HG02973 (cell line): ENCODE results near the gene OR2H1.
"Not testable (repeated sequence)": the region's sequence is repeated elsewhere in the genome, so short reads cannot be mapped to it uniquely, and the experiment has no call there.

Experiments used
- ATAC-seq: cut with Tn5 transposase; IDR thresholded peaks from one replicate; pipeline ENCODE4 v1.9.1; 2021; ENCODE audit warnings: moderate library complexity; ENCODE audit not compliant: unreplicated experiment

OR2H1 gene

DNA sequence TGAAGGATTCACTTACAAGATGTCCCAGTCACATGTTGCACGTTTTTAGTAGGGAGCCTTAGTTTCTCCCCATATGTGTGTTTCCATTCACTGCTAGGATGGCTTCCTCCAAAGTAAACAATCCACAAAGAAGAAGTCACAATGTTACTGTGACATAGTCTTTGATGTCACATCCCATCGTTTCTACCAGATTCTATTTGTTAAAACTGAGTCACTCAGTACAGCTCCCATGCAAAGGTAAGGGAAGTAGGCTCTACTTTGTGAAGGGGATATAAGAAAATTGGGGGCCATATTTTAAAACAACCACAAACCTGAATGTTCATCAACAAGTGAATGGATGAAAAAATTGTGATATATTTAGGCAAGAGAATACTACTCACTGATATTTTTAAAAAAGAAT lies at the start of gene OR2H1, which contains the start of gene OR11A1:
Gene OR2H1 (plus strand): TSS at position 185 of the 400 bp plus-strand sequence. CDS start 4,615 bp downstream, outside the sequence.
Gene OR11A1 (minus strand): TSS at position 101 of the 400 bp plus-strand sequence. CDS start 29,430 bp downstream, outside the sequence.
- ATAC-seq = no peak

DNA sequence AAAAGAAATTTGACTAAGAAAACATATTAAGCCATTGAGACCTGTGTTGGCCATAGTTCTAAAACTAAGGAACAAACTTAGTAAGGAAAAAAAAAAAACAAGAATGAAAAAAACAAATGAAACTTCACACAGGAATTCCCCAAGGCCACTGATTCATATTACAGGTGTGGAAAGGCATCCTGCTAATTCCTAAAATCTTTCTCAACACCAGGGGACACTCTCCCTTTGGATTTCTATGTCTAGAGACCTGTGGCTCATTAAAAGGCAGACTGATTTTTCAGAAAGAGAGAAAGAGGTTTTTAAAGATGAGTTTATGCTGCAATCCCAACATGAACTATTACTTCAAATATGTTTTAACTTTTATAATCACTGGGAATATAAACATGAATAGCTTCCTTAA lies 42.4 kb upstream of the OR2H1 start, which contains the start of gene OR12D1:
Gene OR12D1 (plus strand): TSS at position 341 of the 400 bp plus-strand sequence.
- ATAC-seq = no peak

DNA sequence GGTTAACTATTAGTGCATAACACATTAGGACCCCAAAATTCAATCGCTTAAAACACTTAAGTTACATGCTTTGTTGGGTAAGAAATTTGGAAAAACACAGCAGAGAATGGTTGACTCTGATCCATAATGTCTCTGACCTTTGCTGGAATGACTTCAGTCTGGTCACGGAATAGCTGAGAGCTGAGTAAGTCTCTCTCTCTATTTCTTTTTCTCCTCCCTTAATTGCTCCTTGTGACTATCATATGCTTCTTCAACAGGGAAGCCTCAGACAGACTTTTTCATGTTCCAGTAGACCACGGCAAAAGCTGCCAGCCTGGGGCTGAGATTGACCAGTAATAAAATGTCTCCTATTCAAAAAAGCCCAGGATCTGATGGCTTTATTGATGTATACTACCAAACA lies 37.4 kb upstream of the OR2H1 start:
- ATAC-seq = no peak

DNA sequence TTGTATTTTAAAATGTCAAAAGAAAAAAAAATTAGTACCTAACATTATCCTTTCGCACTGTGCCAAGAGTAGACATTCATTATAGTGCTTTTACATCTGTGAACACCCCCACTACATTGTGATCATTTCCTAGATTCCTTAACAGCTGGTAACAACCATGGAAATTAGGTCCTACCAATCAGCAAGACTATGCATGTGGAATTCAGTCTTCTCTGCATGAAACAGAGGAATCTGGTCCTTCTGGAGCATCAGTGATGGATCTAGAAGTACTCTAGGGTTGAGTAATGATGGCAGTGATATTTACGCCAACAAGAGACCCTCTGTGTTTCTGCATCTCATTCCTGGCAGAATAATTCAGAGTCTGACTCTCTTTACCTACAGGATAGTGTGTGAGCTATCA lies 32.8 kb upstream of the OR2H1 start:
- ATAC-seq = no peak

DNA sequence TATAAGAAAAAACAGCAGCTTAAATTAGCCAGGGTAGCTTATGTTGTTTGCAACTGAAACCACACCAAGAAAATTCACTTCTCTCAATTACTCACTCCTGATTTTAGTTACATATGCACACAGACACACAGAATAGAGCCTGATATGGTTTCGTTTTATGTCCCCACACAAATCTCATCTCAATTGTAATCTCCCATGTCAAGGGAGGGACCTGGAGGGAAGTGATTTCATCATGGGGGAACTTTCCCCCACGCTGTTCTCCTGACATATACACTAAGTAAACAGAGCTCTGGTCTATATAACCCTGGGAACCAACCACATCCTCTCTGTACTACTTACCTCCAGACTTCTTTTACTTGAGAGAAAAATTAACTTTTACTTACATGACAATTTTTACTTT lies 32.4 kb upstream of the OR2H1 start:
- no peak for ATAC-seq

DNA sequence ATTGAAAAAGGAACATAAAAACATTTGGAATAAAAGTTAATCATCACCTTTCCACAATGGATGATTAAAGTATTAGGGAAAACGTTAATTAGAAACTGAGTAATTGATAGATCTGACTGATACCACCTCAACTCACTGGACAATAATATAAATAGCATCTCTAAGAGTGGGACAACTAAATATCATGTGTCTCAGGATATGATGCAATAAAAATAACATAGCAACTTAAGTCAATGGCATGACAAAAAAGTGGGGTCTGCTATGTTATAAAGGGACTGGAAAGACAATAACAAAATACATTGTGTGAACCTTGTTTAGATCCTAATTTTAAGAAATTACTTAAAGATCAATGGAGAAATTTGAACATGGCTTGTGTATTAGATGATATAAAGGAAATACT lies 31.9 kb upstream of the OR2H1 start:
- ATAC-seq = no peak

DNA sequence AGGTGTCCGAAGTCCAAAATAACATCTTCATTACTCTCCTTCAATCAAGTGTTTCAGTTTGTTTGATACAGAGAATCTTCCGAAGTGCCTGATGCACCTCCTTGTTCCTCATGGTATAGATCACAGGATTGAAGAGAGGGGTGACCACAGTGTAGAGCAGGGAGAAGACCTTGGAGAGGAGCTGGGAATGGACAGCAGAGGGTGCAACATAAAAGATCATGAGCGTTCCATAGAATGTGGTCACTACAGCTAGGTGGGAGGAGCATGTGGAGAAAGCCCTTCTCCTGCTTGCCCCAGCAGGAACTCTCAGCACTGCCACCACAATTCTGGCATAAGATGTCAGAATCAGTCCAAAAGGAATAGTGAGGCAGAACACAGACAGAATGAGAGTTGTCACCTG lies 30.3 kb upstream of the OR2H1 start:
- no peak for ATAC-seq

DNA sequence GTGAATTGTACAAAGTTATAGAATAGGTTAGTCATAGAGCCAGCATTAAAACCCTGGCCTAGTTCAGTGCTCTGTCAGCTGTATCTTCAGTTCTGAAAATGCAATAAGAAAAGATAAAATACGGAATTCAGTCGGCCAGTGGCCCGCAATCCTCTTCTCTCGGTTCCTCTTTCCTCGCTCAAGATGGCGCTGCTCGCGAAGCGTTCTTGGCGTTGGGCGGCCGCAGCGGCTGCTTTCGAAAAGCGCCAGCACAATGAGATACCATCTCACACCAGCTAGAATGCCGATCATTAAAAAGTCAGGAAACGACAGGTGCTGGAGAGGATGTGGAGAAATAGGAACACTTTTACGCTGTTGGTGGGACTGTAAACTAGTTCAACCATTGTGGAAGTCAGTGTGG lies 20.2 kb upstream of the OR2H1 start:
- ATAC-seq = not testable (repeated sequence)

DNA sequence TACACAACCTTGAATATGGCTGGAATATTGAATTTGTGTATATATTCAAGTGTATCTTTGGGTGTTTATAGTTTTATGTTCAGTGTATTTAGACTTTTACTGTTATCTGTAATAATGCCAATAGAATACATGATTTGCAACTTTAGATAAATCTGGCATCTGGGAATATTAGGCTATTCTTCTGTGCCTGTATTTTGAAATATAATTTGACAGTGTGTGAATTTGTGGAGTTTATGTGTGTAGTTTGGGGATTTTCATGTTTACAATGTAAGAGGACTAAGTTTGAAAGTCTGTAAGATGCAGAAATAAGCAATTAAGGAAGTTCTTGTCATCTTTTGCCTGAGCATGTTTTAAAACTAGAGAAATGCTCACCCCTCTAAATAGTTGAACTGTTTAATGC lies 17.9 kb upstream of the OR2H1 start, which contains the start of gene OR10C1:
Gene OR10C1 (plus strand): TSS at position 301 of the 400 bp plus-strand sequence. CDS start 710 bp downstream, outside the sequence.
- ATAC-seq = no peak

DNA sequence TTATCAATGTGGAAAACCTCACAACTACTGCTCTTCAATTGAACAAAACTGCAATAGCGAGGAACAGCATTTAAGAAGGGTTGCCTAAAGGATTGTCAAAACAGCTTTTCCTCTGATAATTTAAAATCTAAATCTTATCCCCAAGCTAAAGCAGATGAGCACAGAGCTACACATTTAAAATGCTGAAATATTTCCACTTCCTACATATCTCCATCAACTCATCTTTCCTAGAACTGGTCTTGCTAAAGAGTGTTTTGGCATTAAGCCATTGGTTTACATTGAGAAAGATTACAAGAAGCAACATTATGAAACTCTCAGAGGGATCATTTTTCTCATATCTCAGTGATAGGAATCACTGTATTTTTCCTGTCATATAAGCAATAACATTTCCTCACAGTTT lies 14.2 kb upstream of the OR2H1 start:
- ATAC-seq = no peak

DNA sequence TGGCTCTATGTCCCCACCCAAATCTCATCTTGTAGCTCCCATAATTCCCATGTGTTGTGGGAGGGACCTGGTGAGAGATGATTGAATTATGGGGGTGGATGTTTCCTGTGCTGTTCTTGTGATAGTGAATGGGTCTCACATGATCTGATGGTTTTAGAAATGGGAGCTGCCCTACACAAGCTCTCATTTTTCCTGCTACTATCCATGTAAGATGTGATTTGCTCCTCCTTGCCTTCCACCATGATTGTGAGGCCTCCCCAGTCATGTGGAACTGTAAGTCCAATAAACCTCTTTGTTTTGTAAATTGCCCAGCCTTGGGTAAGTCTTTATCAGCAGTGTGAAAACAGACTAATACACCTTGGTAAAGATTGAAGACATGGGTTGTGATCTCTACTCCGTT lies 12.9 kb upstream of the OR2H1 start:
- not testable (repeated sequence) for ATAC-seq

DNA sequence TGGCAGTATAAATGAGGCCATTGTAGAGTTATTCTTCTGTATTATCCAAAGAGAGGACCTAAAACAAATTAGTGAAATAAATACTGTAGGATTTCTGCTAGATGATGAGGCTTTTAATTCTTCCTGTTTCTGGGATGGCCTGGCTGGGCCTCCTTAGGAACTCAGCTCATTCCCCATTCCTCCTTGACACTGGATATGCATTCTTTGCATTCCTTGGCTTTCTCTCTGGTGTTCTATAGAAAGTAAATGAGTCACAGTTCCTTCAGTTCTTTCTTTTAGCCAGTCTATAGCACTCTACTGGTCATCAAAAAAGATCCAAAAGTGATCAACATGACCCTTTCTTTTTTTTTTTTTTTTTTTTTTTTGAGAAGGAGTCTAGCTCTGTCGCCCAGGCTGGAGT lies 9.3 kb upstream of the OR2H1 start:
- ATAC-seq = no peak

DNA sequence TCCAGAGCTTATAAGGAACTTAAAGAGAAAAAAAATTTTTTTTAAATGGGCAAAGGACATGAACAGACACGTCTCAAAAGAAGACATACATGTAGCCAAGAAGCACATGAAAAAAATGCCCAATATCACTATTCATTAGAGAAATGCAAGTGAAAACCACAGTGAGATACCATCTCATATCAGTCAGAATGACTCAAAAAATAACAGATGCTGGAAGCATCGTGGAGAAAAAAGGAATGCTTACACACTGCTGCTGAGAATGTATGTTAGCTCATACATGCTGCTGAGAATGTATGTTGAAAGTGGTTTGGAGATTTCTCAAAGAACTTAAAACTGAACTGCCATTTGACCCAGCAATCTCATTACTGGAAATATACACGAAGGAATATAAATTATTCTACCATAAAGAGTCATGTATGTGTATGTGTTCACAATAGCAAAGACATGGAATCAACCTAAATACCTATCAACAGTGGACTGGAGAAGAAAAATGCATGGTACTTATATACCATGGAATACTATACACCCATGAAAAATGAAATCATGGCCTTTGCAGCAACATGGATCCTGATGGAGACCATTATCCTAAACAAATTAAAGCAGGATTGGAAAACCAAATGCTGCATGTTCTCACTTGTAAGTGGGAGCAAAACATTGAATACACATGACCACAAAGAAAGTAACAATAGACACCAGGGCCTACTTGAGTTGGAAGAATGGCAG lies 5.3 kb upstream of the OR2H1 start:
- ATAC-seq = no peak

DNA sequence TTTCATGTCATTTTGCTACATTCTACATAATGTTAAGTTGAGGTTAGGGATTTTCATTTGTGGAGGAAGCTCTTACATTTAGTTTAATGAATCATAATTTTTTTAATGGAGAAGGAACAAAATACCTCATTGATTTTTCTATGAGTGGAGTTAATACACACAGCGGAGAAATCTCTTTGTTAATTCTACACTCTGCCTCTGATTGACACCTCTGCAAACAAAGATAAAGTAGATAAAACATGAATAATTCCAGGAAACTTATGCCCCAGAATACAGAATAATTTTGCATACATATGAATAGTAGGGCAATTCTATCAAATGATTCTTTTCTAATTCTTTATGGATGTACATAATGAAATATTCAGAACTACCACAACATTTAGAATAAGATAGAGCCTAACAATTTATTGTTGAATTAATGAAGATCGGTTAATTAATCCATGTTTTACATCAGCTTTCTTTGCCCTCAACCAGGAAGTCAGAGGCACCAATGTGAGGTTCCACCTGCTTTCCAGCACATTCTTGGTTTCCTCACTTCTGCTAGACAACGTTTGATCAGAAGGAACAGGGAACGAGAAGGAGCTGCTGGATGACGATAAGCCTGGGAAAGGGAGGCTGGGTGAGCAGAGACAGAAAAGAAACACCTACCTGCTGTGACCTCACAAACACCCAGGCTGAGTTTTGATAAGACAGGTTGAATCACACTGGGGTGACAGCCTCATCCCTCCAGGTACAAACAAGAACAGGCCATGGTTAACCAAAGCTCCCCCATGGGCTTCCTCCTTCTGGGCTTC lies 4.3 kb downstream of the OR2H1 start:
- ATAC-seq = no peak

DNA sequence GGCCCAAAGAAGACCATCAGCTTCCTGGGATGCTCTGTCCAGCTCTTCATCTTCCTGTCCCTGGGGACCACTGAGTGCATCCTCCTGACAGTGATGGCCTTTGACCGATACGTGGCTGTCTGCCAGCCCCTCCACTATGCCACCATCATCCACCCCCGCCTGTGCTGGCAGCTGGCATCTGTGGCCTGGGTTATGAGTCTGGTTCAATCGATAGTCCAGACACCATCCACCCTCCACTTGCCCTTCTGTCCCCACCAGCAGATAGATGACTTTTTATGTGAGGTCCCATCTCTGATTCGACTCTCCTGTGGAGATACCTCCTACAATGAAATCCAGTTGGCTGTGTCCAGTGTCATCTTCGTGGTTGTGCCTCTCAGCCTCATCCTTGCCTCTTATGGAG lies 5.1 kb downstream of the OR2H1 start:
- ATAC-seq = no peak

DNA sequence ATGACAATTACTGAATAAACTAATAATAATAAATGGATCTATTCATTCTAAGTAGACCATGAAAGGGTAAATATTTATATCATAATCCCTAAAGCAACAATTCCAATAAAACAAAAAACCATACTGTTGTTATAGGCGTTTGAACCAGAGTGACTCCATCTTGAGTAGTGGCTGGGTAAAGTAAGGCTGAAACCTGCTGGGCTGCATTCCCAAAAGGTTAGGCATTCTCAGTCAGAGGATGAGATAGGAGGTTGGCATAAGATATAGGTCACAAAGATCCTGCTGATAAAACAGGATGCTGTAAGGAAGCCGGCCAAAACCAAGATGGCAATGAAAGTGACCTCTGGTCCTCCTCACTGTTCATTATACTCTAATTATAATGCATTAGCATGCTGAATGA lies 8.3 kb downstream of the OR2H1 start:
- no peak for ATAC-seq

DNA sequence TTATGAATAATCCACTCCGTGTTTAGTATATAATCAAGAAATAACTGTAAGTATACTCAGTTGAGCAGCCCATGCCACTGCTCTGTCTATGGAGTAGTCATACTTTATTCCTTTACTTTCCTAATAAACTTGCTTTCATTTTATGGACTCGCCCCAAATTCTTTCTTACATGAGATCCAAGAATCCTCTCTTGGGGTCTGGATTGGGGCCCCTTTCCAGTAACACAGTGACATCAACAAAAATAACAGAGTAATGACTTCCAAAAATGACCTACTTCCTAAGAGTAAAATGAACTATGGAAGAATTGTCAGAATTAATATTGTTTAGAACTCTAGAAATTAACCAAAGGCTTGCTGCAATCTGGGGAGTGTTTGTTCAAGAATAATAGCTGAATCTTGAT lies 8.8 kb downstream of the OR2H1 start:
- no peak for ATAC-seq

DNA sequence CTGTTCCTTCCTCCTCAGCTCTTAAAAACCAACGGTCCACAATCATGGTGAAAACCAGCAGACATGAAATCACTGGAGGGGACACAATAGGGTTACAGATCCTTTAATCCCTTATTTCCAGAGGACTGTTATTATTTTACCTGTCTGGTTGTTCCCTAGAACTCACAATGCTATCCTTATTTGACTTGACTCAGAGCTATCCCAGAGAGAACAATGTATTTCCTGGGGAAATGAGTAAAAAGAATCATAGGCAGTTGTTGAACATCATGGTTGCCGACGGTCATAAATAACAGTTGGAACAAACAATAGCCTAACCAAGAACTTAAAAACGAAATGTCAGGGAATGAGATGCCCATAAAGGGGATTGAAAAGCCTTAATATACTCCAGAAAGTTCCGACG lies 9.3 kb downstream of the OR2H1 start:
- no peak for ATAC-seq

DNA sequence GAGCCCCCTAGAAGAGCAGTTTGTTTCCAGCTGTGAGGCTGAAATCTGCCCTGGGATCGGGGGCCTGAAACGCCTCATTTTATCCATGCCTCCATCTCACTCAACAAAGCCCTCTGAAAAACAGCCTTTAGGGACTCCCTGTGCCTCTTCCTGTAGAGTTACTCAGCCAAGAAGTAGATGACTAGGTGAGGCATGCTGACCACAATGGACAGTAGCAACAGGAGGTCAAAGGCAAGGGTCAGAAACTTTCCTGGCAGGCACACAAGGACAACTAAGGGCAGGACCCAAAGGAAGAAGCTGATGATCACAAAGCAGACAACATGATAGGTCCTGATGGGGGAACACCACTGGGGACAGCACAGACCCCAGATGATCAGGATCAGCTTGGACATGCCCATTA lies 18.0 kb downstream of the OR2H1 start:
- ATAC-seq = no peak

DNA sequence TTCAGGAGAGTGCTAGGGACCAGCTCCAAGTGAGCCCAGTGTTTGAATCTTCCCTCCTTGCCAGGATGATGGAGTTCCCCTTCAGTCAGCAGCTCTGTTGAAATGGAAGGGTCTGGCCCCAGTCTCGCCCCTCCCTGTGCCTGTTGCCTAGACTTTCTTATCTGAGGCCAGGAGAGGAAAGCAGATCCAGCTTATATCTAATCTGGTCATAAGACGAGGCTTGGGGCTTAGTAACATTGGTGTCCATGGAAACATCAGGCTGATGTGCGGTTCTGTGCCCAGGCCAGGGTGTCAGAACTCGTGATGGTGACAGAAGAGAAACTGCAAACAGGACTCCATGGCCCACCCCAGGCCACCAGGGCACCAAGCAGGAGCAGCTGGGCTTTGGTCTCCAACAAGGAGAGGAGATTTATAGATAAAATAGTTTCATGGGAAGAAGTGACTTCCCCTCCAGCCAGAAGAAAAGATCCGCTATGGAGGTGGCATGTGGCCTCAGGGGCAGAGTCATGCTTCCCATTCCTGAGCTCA lies 21.0 kb downstream of the OR2H1 start:
- ATAC-seq = no peak

DNA sequence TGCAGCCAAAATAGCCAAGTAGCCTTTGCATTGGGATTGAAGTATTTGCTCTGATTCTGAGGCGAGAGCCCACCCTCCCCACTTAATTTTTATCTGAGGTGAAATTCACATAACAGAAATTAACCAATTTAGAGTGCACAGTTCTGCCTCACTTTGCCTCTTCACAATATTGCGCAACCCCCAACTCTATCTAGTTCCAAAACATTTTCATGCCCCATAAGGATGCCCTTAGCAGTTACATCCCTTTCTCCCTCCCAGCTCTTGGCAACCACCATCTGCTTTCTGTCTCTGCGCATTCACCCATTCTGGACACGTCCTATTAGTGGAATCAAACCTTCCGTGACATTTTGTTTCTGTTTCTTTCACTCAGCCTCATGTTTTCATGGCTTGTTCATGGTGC lies 21.8 kb downstream of the OR2H1 start:
- ATAC-seq = no peak

DNA sequence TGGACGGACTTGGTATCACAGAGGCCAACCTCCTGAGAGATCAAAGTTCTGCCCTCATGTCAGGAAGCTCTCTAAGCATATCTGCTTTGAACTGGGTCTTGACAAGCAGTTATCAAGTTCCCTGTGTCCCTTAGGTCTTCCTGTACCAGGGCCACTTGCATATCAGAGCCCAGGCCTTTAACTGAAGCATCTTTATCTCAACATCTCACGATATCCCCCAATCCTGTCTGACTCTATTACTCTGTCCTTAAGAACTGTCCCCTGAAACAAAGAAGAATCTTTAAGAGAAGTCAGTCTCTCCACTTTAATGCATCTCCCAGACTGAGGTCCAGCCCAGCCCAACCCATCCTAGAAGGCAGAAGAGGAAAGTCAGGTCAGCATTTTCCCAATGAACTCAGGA lies 22.6 kb downstream of the OR2H1 start:
- no peak for ATAC-seq
